Peyer's patch (tissue), 4 donors: ENCODE measurements around the gene USP34.

Source experiments
- CTCF ChIP-seq, 6 experiments: fragments of 450-650 bp in 4 of 6; fragments of 200-600 bp in 2 of 6; sonication (generic) in 1 of 6; IDR thresholded peaks; one replicate each; pipeline ENCODE4 v1.5.1; 2017 to 2019; ENCODE audit warnings: antibody characterized with exemption in 6 of 6, mild to moderate bottlenecking in 3 of 6, moderate library complexity in 1 of 6
- POLR2A ChIP-seq, 2 donors: fragments of 450-650 bp; IDR thresholded peaks; one replicate each; pipeline ENCODE4 v1.5.1; 2017; ENCODE audit warnings: antibody characterized with exemption in 2 of 2, mild to moderate bottlenecking in 2 of 2, moderate library complexity in 2 of 2

- TF ChIP-seq CTCF (IDR thresholded peaks at IDR 0.05), result no peak
- TF ChIP-seq POLR2A (IDR thresholded peaks at IDR 0.05), result no peak
These were observed 42.0 kb upstream of the USP34 start for GRCh38 chr2:61512768-61513398.
